OCI-LY3 (cell line): ENCODE measurements around the gene TMEM269.
A peak's percentile ranks its signal among the peaks of the same experiment; 100 is the strongest.

Experiments
- H2AFZ ChIP-seq: fragments of 200-600, 300-600 bp; shearing (Covaris generic); 2 replicates; pipeline ENCODE4 v1.6.0; 2014; ENCODE audit warnings: antibody characterized with exemption, low read depth, low read length
- H3K27ac ChIP-seq: fragments of 200-600, 300-600 bp; sonication (generic); 2 replicates; pipeline ENCODE4 v1.5.1; 2014; ENCODE audit warnings: mild to moderate bottlenecking, low read length, moderate library complexity, mixed read lengths
- H3K27me3 ChIP-seq: fragments of 200-600, 300-600 bp; sonication (generic); 2 replicates; pipeline ENCODE4 v1.6.1; 2014; ENCODE audit warnings: low read depth, low read length, mixed read lengths
- H3K36me3 ChIP-seq: fragments of 200-600, 300-600 bp; sonication (generic); replicated peaks from 2 replicates; pipeline ENCODE3; 2014; ENCODE audit warnings: low read depth, low read length, mixed read lengths
- H3K4me1 ChIP-seq: fragments of 300-600, 200-600 bp; sonication (generic); 2 replicates; pipeline ENCODE4 v1.6.1; 2014; ENCODE audit warnings: low read length, mixed read lengths
- H3K4me2 ChIP-seq: fragments of 200-600, 300-600 bp; sonication (generic); 2 replicates; pipeline ENCODE4 v1.6.1; 2014; ENCODE audit warnings: low read length, mixed read lengths
- H3K4me3 ChIP-seq: fragments of 300-600, 200-600 bp; sonication (generic); 2 replicates; pipeline ENCODE4 v1.5.1; 2014; ENCODE audit warnings: antibody characterized with exemption, mild to moderate bottlenecking, low read length, moderate library complexity
- H3K79me2 ChIP-seq: fragments of 300-600, 200-600 bp; shearing (Covaris generic); 2 replicates; pipeline ENCODE4 v1.6.1; 2014; ENCODE audit warnings: mild to moderate bottlenecking, low read length, mixed read lengths
- H3K9ac ChIP-seq: fragments of 300-600, 200-600 bp; shearing (Covaris generic); 2 replicates; pipeline ENCODE4 v1.6.0; 2014; ENCODE audit warnings: mild to moderate bottlenecking, low read length, moderate library complexity
- H3K9me3 ChIP-seq: fragments of 200-600, 300-600 bp; shearing (Covaris generic); 2 replicates; pipeline ENCODE4 v1.6.1; 2014; ENCODE audit warnings: low read length, mixed read lengths; ENCODE audit not compliant: insufficient read depth
- H4K20me1 ChIP-seq: fragments of 200-600, 300-600 bp; sonication (generic); 2 replicates; pipeline ENCODE4 v1.6.1; 2016; ENCODE audit warnings: low read length, mixed read lengths; ENCODE audit not compliant: insufficient read depth
- CTCF ChIP-seq: fragments of 200-600, 300-600 bp; sonication (generic); IDR thresholded peaks from 2 replicates; pipeline ENCODE4 v1.5.1; 2014; ENCODE audit warnings: antibody characterized with exemption, low read length, low read depth
- EZH2phosphoT487 ChIP-seq: fragments of 200-600 bp; shearing (Covaris generic); IDR thresholded peaks from 2 replicates; pipeline ENCODE4 v1.6.1; 2018; ENCODE audit warnings: antibody characterized with exemption, mixed run types, low read depth

The TMEM269 gene

GRCh38 chr1:42846257-42847110 lies 61.7 kb downstream of the TMEM269 start, which contains the start of gene ZNF691:
Gene ZNF691 (plus strand): TSS chr1:42846613. CDS start chr1:42849659, 3,046 bp downstream.
- peak within 1 kb of the TSS; percentile 91 for H3K9ac ChIP-seq
- H4K20me1 ChIP-seq = no peaks in the 10 kb centered on the region
- peak within 1 kb of the TSS; percentile 88 for H3K4me3 ChIP-seq
- peaks cover 13% of the 10 kb centered on the region for H3K36me3 ChIP-seq
- peak within 1 kb of the TSS; percentile 97 for H2AFZ ChIP-seq
- H3K4me2 ChIP-seq = peak within 1 kb of the TSS; percentile 90
- no peaks in the 10 kb centered on the region for H3K27me3 ChIP-seq
- TF ChIP-seq EZH2phosphoT487 (no peak), CTCF (peak; percentile 30; the same call in 1 of the 2 replicates)
- peaks cover 21% of the 10 kb centered on the region for H3K79me2 ChIP-seq
- H3K9me3 ChIP-seq = no peaks in the 10 kb centered on the region
- H3K27ac ChIP-seq = peak within 1 kb of the TSS; percentile 41
- peaks cover 13% of the 10 kb centered on the region for H3K4me1 ChIP-seq

GRCh38 chr1:42847111-42847595 lies 62.4 kb downstream of the TMEM269 start:
- Histone ChIP-seq H3K4me1 (peaks cover 15% of the 10 kb centered on the region), H3K4me2 (peak overlapping the region; percentile 90), H2AFZ (no peak overlapping the region), H3K4me3 (peak overlapping the region; percentile 88), H3K9me3 (no peaks in the 10 kb centered on the region), H3K27ac (peak overlapping the region; percentile 41), H3K27me3 (no peaks in the 10 kb centered on the region), H3K36me3 (peaks cover 15% of the 10 kb centered on the region), H4K20me1 (no peaks in the 10 kb centered on the region), H3K79me2 (peaks cover 21% of the 10 kb centered on the region), H3K9ac (peak overlapping the region; percentile 91)
- TF ChIP-seq EZH2phosphoT487 (no peak), CTCF (no peak)

- no peak for TF ChIP-seq CTCF
- no peak for TF ChIP-seq EZH2phosphoT487
- Histone ChIP-seq H2AFZ (no peak overlapping the region), H3K36me3 (peaks cover 15% of the 10 kb centered on the region), H3K27ac (peak overlapping the region; percentile 41; the same call in 1 of the 2 replicates), H3K9ac (peak overlapping the region; percentile 91; the same call in 1 of the 2 replicates), H3K4me2 (peak overlapping the region; percentile 90), H3K27me3 (no peaks in the 10 kb centered on the region), H3K4me3 (peak overlapping the region; percentile 88), H3K4me1 (peaks cover 21% of the 10 kb centered on the region), H3K9me3 (no peaks in the 10 kb centered on the region), H4K20me1 (no peaks in the 10 kb centered on the region), H3K79me2 (peaks cover 21% of the 10 kb centered on the region)
Measured at GRCh38 chr1:42847721-42848460, 63.1 kb downstream of the TMEM269 start.
